ENCODE results near the gene S100A9. TPM values are rescaled to one million over a fixed set of nuclear protein-coding genes. Genes with fewer than 3 reads are reported as not detected.

The S100A9 gene
- total RNA-seq, 2 experiments from 2014 or later: not detected

GRCh38 chr1:153387785-153388184 is 30.1 kb downstream of the S100A9 start:
- H3K27ac Mint-ChIP-seq: no peak overlapping the region

GRCh38 chr1:153389401-153389800 is 31.7 kb downstream of the S100A9 start:
- ATAC-seq (no peak), DNase-seq (no peak)
- Mint-ChIP-seq H3K27me3 (peaks cover 3% of the 10 kb centered on the region), H3K36me3 (ENCODE audit: low read depth) (no peaks in the 10 kb centered on the region), H3K27ac (no peak overlapping the region), H3K9me3 (no peaks in the 10 kb centered on the region), H3K4me1 (ENCODE audit: low read depth) (no peaks in the 10 kb centered on the region), H3K4me3 (no peak overlapping the region)
- TF ChIP-seq CTCF (IDR thresholded peaks at IDR 0.05): no peak
- intact Hi-C loops (cut with micrococcal nuclease): no loop called here
- POLR2A ChIA-PET: no interaction called here
- CTCF ChIA-PET: interaction anchor here (1.9 kb wide), 1 partner anchor 37 kb away, joined by 4 read pairs; no protein-coding TSS in a partner anchor

More at GRCh38 chr1:153387785-153388184, 30.1 kb downstream of the S100A9 start:
- Mint-ChIP-seq H3K4me1 (ENCODE audit: low read depth) (no peaks in the 10 kb centered on the region), H3K27me3 (peaks cover 6% of the 10 kb centered on the region), H3K36me3 (ENCODE audit: low read depth) (no peaks in the 10 kb centered on the region), H3K4me3 (no peak overlapping the region), H3K9me3 (no peaks in the 10 kb centered on the region)
- no peak for ATAC-seq
- DNase-seq: no peak
- ChIA-PET CTCF (interaction anchor here (1.2 kb wide), 1 partner anchor 16 kb away, joined by 3 read pairs; no protein-coding TSS in a partner anchor), POLR2A (interaction anchor here (0.6 kb wide), 1 partner anchor 36 kb away, joined by 3 read pairs; no protein-coding TSS in a partner anchor)
- no peak for TF ChIP-seq CTCF (IDR thresholded peaks at IDR 0.05)
- intact Hi-C loops (cut with micrococcal nuclease): no loop called here

GRCh38 chr1:153389973-153390879 is 32.6 kb downstream of the S100A9 start:
- H3K36me3 Mint-ChIP-seq (ENCODE audit: low read depth): no peaks in the 10 kb centered on the region
- POLR2A ChIA-PET: no interaction called here
- H3K27ac Mint-ChIP-seq: no peak overlapping the region
- DNase-seq: no peak
- CTCF ChIA-PET: interaction anchor here (1.5 to 1.9 kb wide), 2 partner anchors 34 to 38 kb away, joined by 3 to 4 read pairs; no protein-coding TSS in a partner anchor
- H3K4me3 Mint-ChIP-seq: no peak overlapping the region
- no peaks in the 10 kb centered on the region for H3K9me3 Mint-ChIP-seq
- no peaks in the 10 kb centered on the region for H3K4me1 Mint-ChIP-seq (ENCODE audit: low read depth)
- intact Hi-C loops (cut with micrococcal nuclease): no loop called here
- TF ChIP-seq CTCF (IDR thresholded peaks at IDR 0.05): no peak
- H3K27me3 Mint-ChIP-seq: peaks cover 3% of the 10 kb centered on the region
- ATAC-seq: no peak

- CTCF ChIA-PET: interaction anchor here (1.5 to 1.9 kb wide), 2 partner anchors 35 to 38 kb away, joined by 3 to 4 read pairs; no protein-coding TSS in a partner anchor
Measured at GRCh38 chr1:153390938-153391710, 33.5 kb downstream of the S100A9 start, which contains the start of gene S100A8. Gene S100A8 (minus strand): TSS chr1:153391073. CDS start chr1:153390535, 538 bp downstream.

More at GRCh38 chr1:153390938-153391710, 33.5 kb downstream of the S100A9 start, which contains the start of gene S100A8:
- Mint-ChIP-seq H3K27me3 (peaks cover 6% of the 10 kb centered on the region), H3K4me3 (no peak within 1 kb of the TSS), H3K9me3 (no peaks in the 10 kb centered on the region), H3K27ac (no peak within 1 kb of the TSS), H3K4me1 (ENCODE audit: low read depth) (no peaks in the 10 kb centered on the region), H3K36me3 (ENCODE audit: low read depth) (no peaks in the 10 kb centered on the region)
- no peak for TF ChIP-seq CTCF (IDR thresholded peaks at IDR 0.05)
- no peak for ATAC-seq
- intact Hi-C loops (cut with micrococcal nuclease): no loop called here
- POLR2A ChIA-PET: no interaction called here
- DNase-seq: no peak
